Transverse colon (tissue), 4 donors: ENCODE measurements around the gene PELI3. TPM values are rescaled to one million over a fixed set of nuclear protein-coding genes. Genes with fewer than 3 reads are reported as not detected.

Source experiments
- DNase-seq: peaks from one replicate; pipeline ENCODE4 v3.0.0-alpha.2; 2019
- H3K27ac ChIP-seq, 4 donors: fragments of 200-600 bp; sonication (generic); 2 replicates each; pipeline ENCODE4 v1.5.1; 2016 to 2018; ENCODE audit warnings: inconsistent platforms in 4 of 4
- H3K27me3 ChIP-seq: fragments of 200-600 bp; sonication (generic); 2 replicates; pipeline ENCODE4 v1.5.1; 2017; ENCODE audit warnings: inconsistent platforms
- H3K36me3 ChIP-seq, 4 donors: fragments of 200-600 bp; sonication (generic); 2 replicates each; pipeline ENCODE4 v1.5.1; 2017 to 2019; ENCODE audit warnings: inconsistent platforms in 4 of 4
- H3K4me1 ChIP-seq, 4 donors: fragments of 200-600 bp; sonication (generic); 2 replicates each; pipeline ENCODE4 v1.5.1; 2017 to 2020; ENCODE audit warnings: inconsistent platforms in 4 of 4
- H3K4me3 ChIP-seq, 4 donors: fragments of 200-600 bp; sonication (generic); 1 replicate in 1 of 4; 2 replicates in 3 of 4; pipeline versions ENCODE4 v1.5.1 to v1.6.1; 2017 to 2019; ENCODE audit warnings: inconsistent platforms in 4 of 4
- H3K9me3 ChIP-seq, 2 donors: fragments of 200-600 bp; sonication (generic); 2 replicates each; pipeline ENCODE4 v1.5.1; 2017 to 2019; ENCODE audit warnings: inconsistent platforms in 2 of 2
- EP300 ChIP-seq: sonication (generic); formaldehyde crosslinking; IDR thresholded peaks from one replicate; pipeline ENCODE4 v1.6.1; 2017; ENCODE audit warnings: antibody characterized with exemption, low read depth
- POLR2A ChIP-seq: fragments of 450-650 bp; IDR thresholded peaks from one replicate; pipeline ENCODE4 v1.6.1; 2016; ENCODE audit warnings: antibody characterized with exemption, mild to moderate bottlenecking, moderate library complexity
- POLR2AphosphoS5 ChIP-seq, 3 donors: sonication (generic); formaldehyde crosslinking; IDR thresholded peaks; one replicate each; pipeline ENCODE4 v1.6.1; 2016; ENCODE audit warnings: antibody characterized with exemption in 3 of 3
- WGBS, 2 donors: methylation state at CpG; one replicate each; pipeline ENCODE4 v1.1.5; 2018; ENCODE audit warnings: low coverage in 1 of 2; 5-methylcytosine and 5-hydroxymethylcytosine counted together
- in situ Hi-C, 4 donors: fragments of 200-750 bp; cut with MboI; loops; one replicate each; pipeline versions ENCODE4 v1.15.0 to v1.15.1; 2017; ENCODE audit warnings: low sequenced_read_pairs in 3 of 4, low pct_ligation_motif_present in 1 of 4, low pct_unique_long_range_greater_than_20kb in 1 of 4
- intact Hi-C: fragments of 100-400 bp; cut with DNase I; formaldehyde crosslinking; loops from one replicate; pipeline ENCODE4 v1.15.1; 2023; ENCODE audit warnings: low total_unique reads
- total RNA-seq, 4 donors: library from RNA; depleted of rRNA; stranded (reverse); fragments of >200 nt; gene quantifications; one replicate each; pipeline ENCODE4 v1.1.0, GENCODE V29; 2016
- TF ChIP-seq, protein P1 (sequence below), 5 experiments: fragments of 200-600 bp in 3 of 5; fragments of 450-650 bp in 2 of 5; sonication (generic) in 3 of 5; IDR thresholded peaks; 1 replicate in 2 of 5; 2 replicates in 3 of 5; pipeline ENCODE4 v1.5.1; 2016 to 2017; ENCODE audit warnings: antibody characterized with exemption in 5 of 5, inconsistent platforms in 3 of 5, mild to moderate bottlenecking in 2 of 5, moderate library complexity in 1 of 5

PELI3 gene
- total RNA-seq, 4 donors from 2014 or later: 1.2 to 14.2 (median 7.8) TPM

DNA sequence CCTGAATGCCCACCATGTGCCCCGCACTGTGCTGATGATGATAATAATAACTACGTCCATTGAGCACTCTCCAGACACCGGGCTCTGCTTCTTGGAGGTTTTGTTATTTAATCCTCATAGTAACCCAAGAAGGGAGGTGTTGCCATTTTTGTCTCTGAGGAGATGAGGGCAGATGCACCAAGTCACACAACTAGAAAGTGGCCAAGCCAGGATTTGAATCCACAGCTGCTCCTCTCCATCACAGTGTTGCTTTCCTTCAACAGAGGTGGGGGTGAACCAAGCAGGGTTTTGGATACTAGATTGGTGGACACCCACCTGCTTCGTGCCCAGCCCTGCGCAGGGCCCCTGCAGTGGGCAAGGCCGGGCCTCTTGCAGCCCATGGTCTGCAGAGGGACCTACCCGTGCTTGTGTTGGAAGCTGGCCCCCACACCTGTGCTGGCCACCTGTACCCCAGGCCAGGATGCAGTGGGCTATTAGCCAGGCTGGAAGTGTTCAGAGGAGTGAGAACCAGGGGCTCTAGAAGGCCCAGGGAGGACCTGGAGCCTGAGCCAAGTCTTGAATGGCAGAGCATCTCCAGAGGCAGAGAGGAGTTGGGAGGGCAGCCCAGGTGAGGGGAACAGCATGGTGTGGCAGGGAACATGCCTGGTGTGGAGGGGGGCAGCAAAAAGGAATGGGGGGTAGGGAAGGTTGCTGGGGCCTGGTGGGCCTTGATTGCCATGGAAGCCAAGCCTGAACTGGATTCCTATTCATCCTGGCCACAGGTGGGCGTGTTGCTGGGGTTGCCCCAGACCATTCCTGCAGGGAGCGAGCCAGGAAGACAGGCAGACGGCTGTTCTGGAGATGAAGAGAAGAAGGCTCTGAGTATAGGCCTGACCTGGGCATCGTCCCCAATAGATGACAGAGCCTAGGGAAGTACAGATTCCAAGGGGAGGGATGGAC is 10.8 kb downstream of the PELI3 start:
- H3K4me1 ChIP-seq: peaks cover 0 to 18% (median 15%) of the 10 kb centered on the region in 4 donors
- no peak for DNase-seq
- no peaks in the 10 kb centered on the region for H3K27me3 ChIP-seq
- 84 to 100% methylated on average over 1 to 11 of the region's 11 CpGs for WGBS, 2 donors
- in situ Hi-C loops (no loop called here), intact Hi-C loops (no loop called here)
- H3K27ac ChIP-seq: no peak overlapping the region
- H3K4me3 ChIP-seq: no peak overlapping the region
- TF ChIP-seq, protein P1, sequence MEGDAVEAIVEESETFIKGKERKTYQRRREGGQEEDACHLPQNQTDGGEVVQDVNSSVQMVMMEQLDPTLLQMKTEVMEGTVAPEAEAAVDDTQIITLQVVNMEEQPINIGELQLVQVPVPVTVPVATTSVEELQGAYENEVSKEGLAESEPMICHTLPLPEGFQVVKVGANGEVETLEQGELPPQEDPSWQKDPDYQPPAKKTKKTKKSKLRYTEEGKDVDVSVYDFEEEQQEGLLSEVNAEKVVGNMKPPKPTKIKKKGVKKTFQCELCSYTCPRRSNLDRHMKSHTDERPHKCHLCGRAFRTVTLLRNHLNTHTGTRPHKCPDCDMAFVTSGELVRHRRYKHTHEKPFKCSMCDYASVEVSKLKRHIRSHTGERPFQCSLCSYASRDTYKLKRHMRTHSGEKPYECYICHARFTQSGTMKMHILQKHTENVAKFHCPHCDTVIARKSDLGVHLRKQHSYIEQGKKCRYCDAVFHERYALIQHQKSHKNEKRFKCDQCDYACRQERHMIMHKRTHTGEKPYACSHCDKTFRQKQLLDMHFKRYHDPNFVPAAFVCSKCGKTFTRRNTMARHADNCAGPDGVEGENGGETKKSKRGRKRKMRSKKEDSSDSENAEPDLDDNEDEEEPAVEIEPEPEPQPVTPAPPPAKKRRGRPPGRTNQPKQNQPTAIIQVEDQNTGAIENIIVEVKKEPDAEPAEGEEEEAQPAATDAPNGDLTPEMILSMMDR (IDR thresholded peaks at IDR 0.05): no peak
- no peak for TF ChIP-seq POLR2A
- no peak for TF ChIP-seq EP300
- TF ChIP-seq POLR2AphosphoS5 (IDR thresholded peaks at IDR 0.05): no peak
- no peaks in the 10 kb centered on the region for H3K9me3 ChIP-seq
- no peaks in the 10 kb centered on the region for H3K36me3 ChIP-seq

DNA sequence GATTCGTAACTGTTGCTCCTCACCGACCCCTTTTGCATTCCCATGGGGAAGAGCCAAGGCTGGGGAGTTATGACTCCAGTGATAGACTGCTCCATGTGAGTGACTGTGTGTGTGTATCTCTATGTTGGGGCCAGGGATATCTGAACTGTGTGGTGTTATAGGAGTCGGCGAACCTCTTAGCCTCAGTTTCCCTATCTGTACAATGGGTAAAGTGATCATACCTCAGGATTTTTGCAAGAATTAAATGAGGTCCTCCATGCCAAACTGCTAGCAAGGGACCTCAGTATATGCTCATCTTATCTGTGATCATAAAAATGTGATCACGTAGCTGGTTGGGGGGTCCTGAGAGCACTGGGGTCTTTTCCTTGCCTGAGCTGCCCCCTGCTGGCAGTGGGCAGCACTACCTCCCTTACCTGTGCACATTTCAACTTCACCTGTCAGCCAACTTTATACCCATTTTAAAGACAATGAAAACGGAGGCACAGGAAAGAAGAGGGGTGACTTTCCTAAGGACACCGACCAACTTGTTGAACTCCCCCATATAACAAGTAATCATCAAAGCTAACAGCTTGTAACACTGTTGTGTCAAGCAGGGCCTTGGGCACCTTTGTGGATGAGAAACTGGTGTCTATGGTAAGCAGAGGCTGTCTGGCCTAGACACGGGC is 12.2 kb downstream of the PELI3 start:
- in situ Hi-C loops (no loop called here), intact Hi-C loops (no loop called here)
- Histone ChIP-seq H3K4me1 (peaks cover 0 to 18% (median 15%) of the 10 kb centered on the region in 4 donors), H3K9me3 (no peaks in the 10 kb centered on the region), H3K4me3 (peak overlapping the region; percentile 43 to 71 (median 59)), H3K27ac (peak overlapping the region; percentile 89 to 97 (median 96)), H3K36me3 (no peaks in the 10 kb centered on the region), H3K27me3 (no peaks in the 10 kb centered on the region)
- no peak for DNase-seq
- 43 to 85% methylated on average over 2 to 8 of the region's 8 CpGs for WGBS, 2 donors
- TF ChIP-seq POLR2AphosphoS5 (IDR thresholded peaks at IDR 0.05) (no peak), EP300 (no peak), POLR2A (no peak)
- TF ChIP-seq, protein P1 (IDR thresholded peaks at IDR 0.05): peak; percentile 75 to 85 (median 80)

DNA sequence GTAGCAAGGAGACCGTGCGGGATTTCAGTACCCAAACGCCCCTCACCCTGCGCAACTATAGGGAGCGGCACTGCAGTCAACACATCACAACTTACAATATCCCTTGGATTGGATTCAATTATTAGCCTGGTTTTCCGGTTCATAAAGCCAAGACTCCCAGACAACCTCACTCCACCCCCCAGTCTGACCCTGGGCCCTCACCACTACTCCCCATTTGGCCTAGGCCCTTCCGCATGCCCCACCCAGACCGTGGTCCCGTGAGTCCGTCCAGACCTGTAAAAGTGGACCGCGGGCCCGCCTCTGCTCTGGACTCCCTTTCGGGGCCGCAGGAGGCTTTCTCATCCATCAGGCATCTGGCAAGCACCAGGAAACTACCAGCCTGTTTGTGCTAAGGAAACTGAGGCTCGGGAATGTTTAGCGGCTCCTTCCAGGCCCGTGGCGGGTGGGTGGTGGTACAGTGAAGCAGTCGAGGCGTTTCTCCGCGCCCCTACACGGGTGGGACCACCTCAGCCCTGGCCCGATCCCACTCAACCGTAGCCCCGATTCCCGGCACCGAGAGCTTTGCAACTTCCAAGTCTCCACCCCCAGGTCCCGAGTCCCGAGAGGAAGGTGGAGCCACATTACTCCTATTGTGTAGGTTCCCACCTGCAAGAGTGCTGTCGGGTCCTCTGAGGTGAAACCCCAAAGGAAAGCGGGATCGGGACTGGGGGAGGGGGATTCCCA is 12.8 kb downstream of the PELI3 start:
- intact Hi-C loops (no loop called here), in situ Hi-C loops (no loop called here)
- Histone ChIP-seq H3K4me3 (peak overlapping the region; percentile 43 to 71 (median 59)), H3K36me3 (no peaks in the 10 kb centered on the region), H3K27ac (peak overlapping the region; percentile 89 to 97 (median 96)), H3K27me3 (no peaks in the 10 kb centered on the region), H3K4me1 (peaks cover 0 to 18% (median 15%) of the 10 kb centered on the region in 4 donors), H3K9me3 (no peaks in the 10 kb centered on the region)
- WGBS, 2 donors: 1% methylated on average over 26 of the region's 34 CpGs; no CpG with 5 or more reads in 1 of the 2 donors
- peak; percentile 55 for DNase-seq
- TF ChIP-seq, protein P1 (IDR thresholded peaks at IDR 0.05): peak in 1 of 5 experiments; percentile 9
- no peak for TF ChIP-seq POLR2A
